Heart right ventricle (tissue), 16 donors: ENCODE data around the gene KIF5C. TPM values are rescaled to one million over a fixed set of nuclear protein-coding genes. Genes with fewer than 3 reads are reported as not detected.

ENCODE experiments used
- ATAC-seq, 8 donors: fragments of 200-7000 bp; cut with Tn5 transposase; one replicate each; pipeline ENCODE4 v1.9.1; 2020; ENCODE audit warnings: mild to moderate bottlenecking in 8 of 8, moderate library complexity in 8 of 8, moderate number of reproducible peaks in 1 of 8
- DNase-seq, 2 donors: peaks; one replicate each; pipeline ENCODE4 v3.0.0-alpha.2; 2020
- H3K27ac ChIP-seq, 10 donors: fragments of 200-600 bp; sonication (generic) in 2 of 10; one replicate each; pipeline versions ENCODE4 v1.5.0 to v1.8.0; 2020 to 2022; ENCODE audit warnings: mild to moderate bottlenecking in 3 of 10
- H3K27me3 ChIP-seq, 7 donors: fragments of 200-600 bp; one replicate each; pipeline ENCODE4 v1.8.0; 2021 to 2022; ENCODE audit warnings: mild to moderate bottlenecking in 2 of 7
- H3K36me3 ChIP-seq, 9 donors: fragments of 200-600 bp; sonication (generic) in 1 of 9; one replicate each; pipeline versions ENCODE4 v1.5.0 to v1.8.0; 2020 to 2022; ENCODE audit warnings: mild to moderate bottlenecking in 2 of 9
- H3K4me1 ChIP-seq, 9 donors: fragments of 200-600 bp; sonication (generic) in 1 of 9; one replicate each; pipeline versions ENCODE4 v1.5.0 to v1.8.0; 2020 to 2022; ENCODE audit warnings: mild to moderate bottlenecking in 4 of 9
- H3K4me3 ChIP-seq, 10 donors: fragments of 200-600 bp; sonication (generic) in 2 of 10; one replicate each; pipeline versions ENCODE4 v1.5.0 to v1.8.0; 2020 to 2022; ENCODE audit warnings: mild to moderate bottlenecking in 7 of 10, moderate library complexity in 2 of 10
- H3K9me3 ChIP-seq, 11 donors: fragments of 200-600 bp in 10 of 11; sonication (generic) in 2 of 11; one replicate each; pipeline versions ENCODE4 v1.5.0 to v1.8.0; 2013 to 2022; ENCODE audit warnings: mild to moderate bottlenecking in 2 of 11, control low read depth in 1 of 11, moderate library complexity in 1 of 11
- CTCF ChIP-seq, 9 donors: fragments of 200-600 bp; sonication (generic) in 2 of 9; IDR thresholded peaks; one replicate each; pipeline versions ENCODE4 v1.5.0 to v1.8.0; 2021 to 2022; ENCODE audit warnings: antibody characterized with exemption in 9 of 9, mild to moderate bottlenecking in 5 of 9, moderate library complexity in 1 of 9
- WGBS, 2 donors: extraction: QIAGEN DNeasy Blood & Tissue Kit; methylation state at CpG; one replicate each; pipeline ENCODE4 v1.1.7; 2013; ENCODE audit warnings: inconsistent platforms in 1 of 2; 5-methylcytosine and 5-hydroxymethylcytosine counted together
- intact Hi-C, 10 donors: fragments of 100-400 bp; cut with DNase I; formaldehyde crosslinking; loops; one replicate each; pipeline versions ENCODE4 v1.11.1 to v1.14.2; 2022
- polyA plus RNA-seq, 2 donors: library from polyadenylated mRNA; stranded (reverse); fragments of 200-250 nt; gene quantifications; one replicate each; pipeline ENCODE4 v1.2.3, GENCODE V29; 2013
- total RNA-seq, 10 donors: library from RNA; stranded (reverse); fragmentation: NEBNext Ultra II Directional in 3 of 10; extraction: Animal tissue kit (Norgen Biotek cat#: 25700) in 3 of 10; gene quantifications; one replicate each; pipeline versions ENCODE4 v1.2.1 to v1.2.4, GENCODE V29; 2021 to 2023
- donor health status: Arrhythmogenic right ventricular cardiomyopathy.
- donor health status: ischemic (EF 13 %, LVEDD 7.1; RV severe dilation, severe dysfunction).
- donor health status: healthy with polysubstance abuse.
- donor health status: DM: no; HTN: yes; CAD: no.
- donor health status: DM: no; HTN: no; CAD: no.
- donor health status: ischemic (EF 25% LVEDD 6.9; RV normal size, moderate dysfunction).
- donor health status: ischemic (EF 25% LVEDD 5.7; RV mildly dilated, moderate dysfunction).
- donor health status: healthy.
- donor health status: DM: yes; HTN: yes; CAD: no.
- donor health status: Ischemic cardiomyopathy.
- donor health status: ischemic (EF 35%, LVEDD 5.7; RV mildly dilated, moderate dysfunction).
- donor health status: nonischemic (EF 11% LVEDD 7.7; RV severe dilation, severe dysfunction).
- donor health status: DM: yes; HTN: yes; CAD: no.
- donor health status: PGD.
- donor health status: ischemic (EF 29% LVEDD 5.4; RV normal size, mild dysfunction).
- donor health status: nonischemic (EF 23%, LVEDD 6.1; RV moderate dilation, normal function).

KIF5C gene
- total and polyA plus RNA-seq, 12 donors: 0.21 to 0.94 (median 0.42) TPM

DNA sequence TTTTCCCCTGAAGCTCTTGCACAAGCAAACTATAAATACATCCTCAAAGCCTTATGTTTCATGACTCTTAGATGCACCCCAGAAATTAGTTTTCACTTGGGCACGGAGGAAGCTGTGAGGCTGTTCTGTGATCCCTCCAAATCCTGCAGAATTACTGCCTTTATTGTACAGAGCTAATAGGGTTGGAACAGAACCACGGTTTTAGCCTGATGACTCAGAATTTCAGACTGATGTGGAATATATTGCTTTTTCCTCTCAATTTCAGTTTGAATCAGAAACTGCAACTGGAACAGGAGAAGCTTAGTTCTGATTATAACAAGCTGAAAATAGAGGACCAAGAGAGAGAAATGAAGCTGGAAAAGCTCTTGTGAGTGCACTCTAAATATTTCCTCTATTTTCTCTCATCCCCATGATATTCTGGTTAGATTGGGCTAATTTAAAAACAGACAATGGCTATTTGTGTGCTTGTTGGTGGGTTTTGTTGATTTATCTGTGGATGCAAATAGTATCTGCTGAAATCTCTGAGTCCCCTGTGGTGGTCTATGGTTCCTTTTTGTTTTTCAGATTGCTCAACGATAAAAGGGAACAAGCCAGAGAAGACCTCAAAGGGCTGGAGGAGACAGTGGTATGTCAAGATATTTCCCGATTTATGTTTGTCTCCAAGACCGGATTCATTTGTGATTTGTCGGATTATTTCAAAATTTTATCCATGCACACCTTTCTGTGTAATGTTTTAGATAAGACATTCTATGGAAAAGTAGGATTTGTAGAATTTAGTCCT, 125.3 kb downstream of the KIF5C start:
- WGBS, 2 donors: 68 to 71% methylated on average over 6 of the region's 6 CpGs
- Histone ChIP-seq H3K4me1 (peaks cover 0 to 8% (median 0%) of the 10 kb centered on the region in 9 donors), H3K27ac (no peak overlapping the region), H3K9me3 (no peaks in the 10 kb centered on the region), H3K4me3 (no peak overlapping the region), H3K36me3 (no peaks in the 10 kb centered on the region), H3K27me3 (peaks cover 0 to 19% (median 9%) of the 10 kb centered on the region in 7 donors)
- no peak for DNase-seq
- intact Hi-C loops: no loop called here
- no peak for TF ChIP-seq CTCF (IDR thresholded peaks at IDR 0.05)
- ATAC-seq: no peak

- WGBS, 2 donors: 86 to 91% methylated on average over 7 of the region's 7 CpGs
- H3K36me3 ChIP-seq: no peaks in the 10 kb centered on the region
Measured at GRCh38 chr2:149001496-149001895, 126.5 kb downstream of the KIF5C start.

DNA sequence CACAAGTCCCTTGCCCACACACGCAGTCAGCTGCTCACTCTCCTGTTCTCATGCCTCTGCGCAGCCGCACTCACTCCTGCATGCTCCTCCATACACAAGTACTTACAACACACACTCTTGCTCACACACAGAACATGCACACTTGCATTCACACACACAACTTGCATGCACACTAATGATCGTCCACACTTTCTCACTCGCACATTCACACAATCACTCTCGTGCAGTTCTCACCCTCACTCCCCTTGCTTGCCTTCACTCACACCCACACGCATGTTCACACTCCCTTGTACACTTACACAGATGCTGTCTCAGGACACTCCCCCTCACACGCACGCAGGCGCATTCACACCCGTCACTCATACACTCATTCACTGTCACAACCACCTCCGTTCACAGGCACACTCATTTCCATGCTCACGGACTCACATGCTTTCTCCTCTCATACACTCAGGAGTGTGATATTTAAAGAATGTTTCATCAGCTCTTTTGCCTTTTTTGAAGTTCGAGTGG, 127.4 kb downstream of the KIF5C start:
- no peaks in the 10 kb centered on the region for H3K36me3 ChIP-seq
- no peak overlapping the region for H3K27ac ChIP-seq
- H3K4me1 ChIP-seq: peaks cover 0 to 8% (median 0%) of the 10 kb centered on the region in 9 donors
- WGBS, 2 donors: 97% methylated on average over 14 of the region's 14 CpGs
- no peak for TF ChIP-seq CTCF (IDR thresholded peaks at IDR 0.05)
- DNase-seq (no peak), ATAC-seq (no peak)
- H3K27me3 ChIP-seq: peaks cover 0 to 22% (median 9%) of the 10 kb centered on the region in 7 donors
- no peaks in the 10 kb centered on the region for H3K9me3 ChIP-seq
- intact Hi-C loops: no loop called here
- no peak overlapping the region for H3K4me3 ChIP-seq

More at GRCh38 chr2:149001496-149001895, 126.5 kb downstream of the KIF5C start:
- no peak overlapping the region for H3K4me3 ChIP-seq
- H3K27me3 ChIP-seq: peaks cover 0 to 19% (median 9%) of the 10 kb centered on the region in 7 donors
- peaks cover 0 to 8% (median 0%) of the 10 kb centered on the region in 9 donors for H3K4me1 ChIP-seq
- ATAC-seq (no peak), DNase-seq (no peak)
- no peak overlapping the region for H3K27ac ChIP-seq
- TF ChIP-seq CTCF (IDR thresholded peaks at IDR 0.05): no peak
- H3K9me3 ChIP-seq: no peaks in the 10 kb centered on the region
- intact Hi-C loops: no loop called here

GRCh38 chr2:149002891-149003740, 128.1 kb downstream of the KIF5C start:
- 96 to 98% methylated on average over 31 of the region's 31 CpGs for WGBS, 2 donors
- intact Hi-C loops: no loop called here

More at GRCh38 chr2:149002891-149003740, 128.1 kb downstream of the KIF5C start:
- TF ChIP-seq CTCF (IDR thresholded peaks at IDR 0.05): no peak
- Histone ChIP-seq H3K27ac (no peak overlapping the region), H3K27me3 (peaks cover 0 to 18% (median 9%) of the 10 kb centered on the region in 7 donors), H3K9me3 (no peaks in the 10 kb centered on the region), H3K36me3 (no peaks in the 10 kb centered on the region), H3K4me1 (peaks cover 0 to 4% (median 0%) of the 10 kb centered on the region in 9 donors), H3K4me3 (no peak overlapping the region)
- ATAC-seq: no peak
- no peak for DNase-seq
